Measurements from ENCODE around the gene HNRNPF. TPM values are rescaled to one million over a fixed set of nuclear protein-coding genes. Genes with fewer than 3 reads are reported as not detected.

Gene HNRNPF
- total and polyA plus RNA-seq, 2 of the 8 experiments (the other 6 are each of a cell fraction or from before 2014, with no cell fraction given): 209 to 389 TPM

DNA sequence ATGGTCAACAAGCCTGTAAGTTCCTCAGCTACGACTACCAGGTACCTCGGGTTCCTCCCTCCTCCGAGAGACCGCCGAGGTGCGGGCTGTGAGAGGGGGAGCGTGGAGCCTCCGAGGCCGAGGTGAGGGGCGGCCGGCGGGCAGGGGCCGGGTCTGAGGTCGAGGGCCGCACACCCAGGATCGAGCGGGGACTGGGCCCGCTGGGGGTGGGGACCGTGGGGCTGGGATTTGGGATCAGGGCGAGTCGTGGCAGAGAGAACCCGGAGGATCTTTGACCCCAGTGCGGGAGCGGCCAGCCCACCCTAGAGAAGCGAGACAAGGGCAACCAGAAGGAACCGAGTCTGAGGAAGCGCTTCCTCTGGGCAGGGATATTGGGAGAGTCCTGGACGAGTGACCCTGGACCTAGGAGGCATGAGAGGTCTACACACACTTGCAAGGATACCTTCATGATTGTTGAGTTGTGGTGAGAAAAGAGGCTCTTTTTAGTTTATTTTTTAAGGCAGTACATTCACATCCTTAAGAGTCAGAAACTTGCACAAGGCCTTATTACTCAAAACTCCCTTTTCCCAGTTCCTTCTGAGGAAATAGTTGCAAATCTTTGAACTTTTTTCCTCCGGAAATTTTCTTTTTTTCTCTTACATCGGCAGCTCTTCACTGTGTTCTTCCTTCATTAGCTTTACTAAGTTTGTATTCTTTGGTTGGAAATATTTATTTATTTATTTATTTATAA lies 28.3 kb upstream of the HNRNPF start:
- H3K79me2 ChIP-seq (ENCODE audit: control insufficient read depth in 1 of 2, insufficient read depth in 2 of 2, low read length in 2 of 2): no peaks in the 10 kb centered on the region
- CTCF ChIA-PET (ENCODE audit: partially characterized antibody): interaction anchor here (1.1 to 1.4 kb wide), 4 partner anchors 18 to 47 kb away, joined by 3 to 4 read pairs (median 3); no protein-coding TSS in a partner anchor
- no peak overlapping the region for H3K14ac ChIP-seq (ENCODE audit: insufficient read length)
- H2AFZ ChIP-seq (ENCODE audit: low read length): peak overlapping the region; percentile 80; the same call in 1 of the 2 replicates
- no peak overlapping the region for H3K4ac ChIP-seq (replicated peaks; ENCODE audit: insufficient read length, low read depth, low read length)
- H3K18ac ChIP-seq (ENCODE audit: extremely low read depth, low read length): peak overlapping the region; percentile 26; the same call in 1 of the 2 replicates
- H4K8ac ChIP-seq (ENCODE audit: extremely low read depth, insufficient read depth, low read length): peak overlapping the region; percentile 96; the same call in 1 of the 2 replicates
- H2BK20ac ChIP-seq (ENCODE audit: low read length): no peak overlapping the region
- no peaks in the 10 kb centered on the region for H3K27me3 ChIP-seq (replicated peaks in 1 of 4; ENCODE audit: control insufficient read depth in 3 of 4, extremely low read depth in 1 of 4, insufficient read depth in 3 of 4, low read length in 3 of 4)
- peak overlapping the region; percentile 52 to 95 (median 70); a peak in 6 of 7 replicates for H3K9ac ChIP-seq (replicated peaks in 1 of 4; ENCODE audit: extremely low read depth in 1 of 4, low read depth in 3 of 4, low read length in 3 of 4)
- no peaks in the 10 kb centered on the region for H3K4me1 ChIP-seq (replicated peaks in 1 of 4; ENCODE audit: control insufficient read depth in 3 of 4, insufficient read depth in 4 of 4, low read length in 3 of 4)
- no peak overlapping the region for H3K27ac ChIP-seq (ENCODE audit: low read depth, low read length)
- H3K4me3 ChIP-seq (ENCODE audit: extremely low read depth in 1 of 4, insufficient read depth in 2 of 4, low read depth in 3 of 4, low read length in 4 of 4): peak overlapping the region; percentile 66 to 81 (median 79)
- no peak overlapping the region for H4K91ac ChIP-seq (replicated peaks; ENCODE audit: insufficient read length, low read length)
- no peaks in the 10 kb centered on the region for H4K20me1 ChIP-seq (replicated peaks in 1 of 2; ENCODE audit: control insufficient read depth in 1 of 2, insufficient read depth in 2 of 2, low read length in 2 of 2)
- no peak overlapping the region for H2BK12ac ChIP-seq (ENCODE audit: low read depth, low read length)
- H2AK5ac ChIP-seq (ENCODE audit: low read depth, low read length): no peak overlapping the region
- H3K4me2 ChIP-seq (ENCODE audit: insufficient read depth in 1 of 2, low read depth in 2 of 2, low read length in 2 of 2): peak overlapping the region; percentile 56 to 99
- peak overlapping the region; percentile 46 for H3K56ac ChIP-seq (replicated peaks; ENCODE audit: insufficient read length, low read depth, low read length)
- H2BK15ac ChIP-seq (ENCODE audit: low read length): no peak overlapping the region
- H3K23ac ChIP-seq (ENCODE audit: insufficient read length): no peak overlapping the region
- H3K36me3 ChIP-seq (ENCODE audit: control insufficient read depth in 2 of 4, insufficient read depth in 4 of 4, low read length in 3 of 4): no peaks in the 10 kb centered on the region
- H2BK5ac ChIP-seq (ENCODE audit: low read depth, low read length): no peak overlapping the region; the same call in 1 of the 2 replicates
- no peaks in the 10 kb centered on the region; the same call in 1 of the 2 replicates for H3K23me2 ChIP-seq (ENCODE audit: low read depth, low read length)
- H3K9me3 ChIP-seq (ENCODE audit: insufficient read depth in 2 of 2, low read depth in 1 of 2, low read length in 1 of 2): no peaks in the 10 kb centered on the region
- no peaks in the 10 kb centered on the region for H3K79me1 ChIP-seq (ENCODE audit: low read depth, low read length)
- FAIRE-seq (no peak), DNase-seq (ENCODE audit: low read depth in 1 of 2, low spot score in 2 of 2) (no peak)
- no peak overlapping the region for H2BK120ac ChIP-seq (replicated peaks; ENCODE audit: low read depth, low read length)
- WGBS, 2 experiments (ENCODE audit: extremely low coverage in 1 of 2, insufficient coverage in 1 of 2, insufficient read length in 1 of 2, insufficient replicate concordance in 2 of 2, low coverage in 1 of 2, low lambda C conversion rate in 2 of 2, missing lambda C conversion rate in 1 of 2): 15% methylated on average over 17 of the region's 30 CpGs; no CpG with 5 or more reads in 1 of the 2 experiments
- POLR2A ChIA-PET (ENCODE audit: partially characterized antibody): interaction anchor here (1.1 to 4.1 kb wide), 13 partner anchors 9 to 205 kb away, joined by 3 to 21 read pairs (median 5); no protein-coding TSS in a partner anchor
- H4K5ac ChIP-seq (ENCODE audit: insufficient read length, low read depth, low read length): no peak overlapping the region
- TF ChIP-seq RNF2 (IDR thresholded peaks at IDR 0.05; ENCODE audit: borderline replicate concordance, low read depth, low read length, missing control alignments, poor library complexity, severe bottlenecking): no peak
- TF ChIP-seq NRF1 (IDR thresholded peaks at IDR 0.05; ENCODE audit: low read depth, low read length): no peak
- 0 out of 2 replicates have a peak, but pooled peaks have one; percentile 16 for TF ChIP-seq RBBP5 (IDR thresholded peaks at IDR 0.05; ENCODE audit: borderline replicate concordance, low read depth, low read length)
- no peak for TF ChIP-seq TAF1 (IDR thresholded peaks at IDR 0.05; ENCODE audit: low read depth, low read length)
- TF ChIP-seq SP1 (IDR thresholded peaks at IDR 0.05; ENCODE audit: low read depth, low read length): no peak
- TF ChIP-seq SIN3A (conservative IDR thresholded peaks at IDR 0.05 in 1 of 2, IDR thresholded peaks at IDR 0.05 in 1 of 2; ENCODE audit: low read depth in 1 of 2, low read length in 2 of 2): 0 out of 4 replicates have a peak, but pooled peaks of 1 of the 2 experiments have one; percentile 10
- no peak for TF ChIP-seq TBP (IDR thresholded peaks at IDR 0.05; ENCODE audit: low read depth, low read length)
- TF ChIP-seq MAFK (IDR thresholded peaks at IDR 0.05; ENCODE audit: low read depth, low read length): no peak
- TF ChIP-seq CBX8 (IDR thresholded peaks at IDR 0.05; ENCODE audit: borderline replicate concordance, low read depth, low read length): no peak
- no peak for TF ChIP-seq EZH2 (IDR thresholded peaks at IDR 0.05; ENCODE audit: low read depth, low read length, severe bottlenecking)
- TF ChIP-seq KDM1A (IDR thresholded peaks at IDR 0.05; ENCODE audit: borderline replicate concordance, low read length): no peak

Measured in H1 (cell line).